Hepatocyte (in vitro differentiated cells): ENCODE measurements around the gene MEN1.

Experiments
- CTCF ChIP-seq: fragments of 200-600 bp; sonication (generic); IDR thresholded peaks from 2 replicates; pipeline ENCODE4 v1.5.1; 2016; ENCODE audit warnings: antibody characterized with exemption, mild to moderate bottlenecking; ENCODE audit not compliant: poor library complexity
- EZH2 ChIP-seq: fragments of 200-600 bp; sonication (generic); IDR thresholded peaks from 2 replicates; pipeline ENCODE4 v1.6.1; 2016; ENCODE audit warnings: antibody characterized with exemption, mild to moderate bottlenecking, borderline replicate concordance
- EZH2phosphoT487 ChIP-seq: fragments of 200-600 bp; sonication (generic); IDR thresholded peaks from one replicate; pipeline ENCODE4 v1.6.1; 2018; ENCODE audit warnings: antibody characterized with exemption, mild to moderate bottlenecking, low read depth, moderate library complexity; ENCODE audit not compliant: unreplicated experiment, severe bottlenecking

GRCh38 chr11:64838600-64839334 is 28.4 kb upstream of the MEN1 start:
- TF ChIP-seq CTCF (no peak), EZH2phosphoT487 (no peak), EZH2 (no peak)
